ENCODE measurements around the gene TK1. TPM values are rescaled to one million over a fixed set of nuclear protein-coding genes. Genes with fewer than 3 reads are reported as not detected.
"Not testable (repeated sequence)": the region's sequence is repeated elsewhere in the genome, so short reads cannot be mapped to it uniquely, and the experiment has no call there.

TK1 gene
- 1.2 TPM for total RNA-seq
- long read RNA-seq, partial matches to known transcripts: 0 of 1 reads
- long read RNA-seq, other reads (novel, unspliced or antisense): 0 of 1 reads

- DNase-seq (ENCODE audit: low spot score): peak; percentile 98
- intact Hi-C loops (cut with DNase I): no loop called here
Observed at GRCh38 chr17:78186692-78187595, at the start of gene TK1, which contains the start of gene AFMID. TSS of gene TK1 (minus strand) at chr17:78187052. CDS start at chr17:78186994, 58 bp downstream. TSS of gene AFMID (plus strand) at chr17:78187362. CDS start at chr17:78187371, 9 bp downstream.

GRCh38 chr17:78235885-78236284 lies 49.0 kb upstream of the TK1 start:
- DNase-seq (ENCODE audit: low spot score): no peak
- intact Hi-C loops (cut with DNase I): no loop called here

- intact Hi-C loops (cut with DNase I); DNase-seq (ENCODE audit: low spot score): not testable (repeated sequence)
Observed at GRCh38 chr17:78235022-78235421, 48.2 kb upstream of the TK1 start.

GRCh38 chr17:78234261-78234865 lies 47.5 kb upstream of the TK1 start:
- no peak for DNase-seq (ENCODE audit: low spot score)
- intact Hi-C loops (cut with DNase I): no loop called here

- intact Hi-C loops (cut with DNase I): no loop called here
- no peak for DNase-seq (ENCODE audit: low spot score)
Observed at GRCh38 chr17:78233678-78234077, 46.8 kb upstream of the TK1 start.

- DNase-seq (ENCODE audit: low spot score): no peak
- intact Hi-C loops (cut with DNase I): no loop called here
Observed at GRCh38 chr17:78232859-78233173, 46.0 kb upstream of the TK1 start.

- intact Hi-C loops (cut with DNase I): no loop called here
- DNase-seq (ENCODE audit: low spot score): no peak
Observed at GRCh38 chr17:78231991-78232858, 45.4 kb upstream of the TK1 start.

GRCh38 chr17:78230996-78231935 lies 44.4 kb upstream of the TK1 start, which contains the start of gene TMEM235:
TSS of gene TMEM235 (plus strand) at chr17:78231631. CDS start at chr17:78232024, 393 bp downstream.
- intact Hi-C loops (cut with DNase I): no loop called here
- DNase-seq (ENCODE audit: low spot score): no peak

- intact Hi-C loops (cut with DNase I): no loop called here
- DNase-seq (ENCODE audit: low spot score): no peak
Observed at GRCh38 chr17:78230252-78230962, 43.6 kb upstream of the TK1 start.

- intact Hi-C loops (cut with DNase I): no loop called here
- no peak for DNase-seq (ENCODE audit: low spot score)
Observed at GRCh38 chr17:78228176-78228575, 41.3 kb upstream of the TK1 start.

GRCh38 chr17:78227455-78227916 lies 40.6 kb upstream of the TK1 start:
- intact Hi-C loops (cut with DNase I): no loop called here
- DNase-seq (ENCODE audit: low spot score): no peak

GRCh38 chr17:78226759-78227454 lies 40.1 kb upstream of the TK1 start:
- intact Hi-C loops (cut with DNase I): no loop called here
- no peak for DNase-seq (ENCODE audit: low spot score)

GRCh38 chr17:78226055-78226758 lies 39.4 kb upstream of the TK1 start:
- no peak for DNase-seq (ENCODE audit: low spot score)
- intact Hi-C loops (cut with DNase I): no loop called here

- intact Hi-C loops (cut with DNase I): no loop called here
- no peak for DNase-seq (ENCODE audit: low spot score)
Observed at GRCh38 chr17:78225088-78225865, 38.4 kb upstream of the TK1 start.

GRCh38 chr17:78224231-78225087 lies 37.6 kb upstream of the TK1 start:
- intact Hi-C loops (cut with DNase I): no loop called here
- no peak for DNase-seq (ENCODE audit: low spot score)
